ES-I3 (cell line): ENCODE results near the gene CTAGE9.
"Not testable (repeated sequence)": the region's sequence is repeated elsewhere in the genome, so short reads cannot be mapped to it uniquely, and the experiment has no call there.

Experiments
- H3K36me3 ChIP-seq: 2 replicates; pipeline ENCODE4 v1.6.1; 2013; ENCODE audit warnings: mild to moderate bottlenecking, low read length, control low read depth, moderate library complexity; ENCODE audit not compliant: insufficient read depth
- H3K4me1 ChIP-seq: 2 replicates; pipeline ENCODE4 v1.6.1; 2013; ENCODE audit warnings: mild to moderate bottlenecking, control low read depth, low read length; ENCODE audit not compliant: insufficient read depth
- H3K9ac ChIP-seq: 2 replicates; pipeline ENCODE4 v1.6.1; 2013; ENCODE audit warnings: low read depth, mild to moderate bottlenecking, low read length, moderate library complexity
- H3K9me3 ChIP-seq: 2 replicates; pipeline ENCODE4 v1.6.1; 2013; ENCODE audit warnings: mild to moderate bottlenecking, low read length, moderate library complexity; ENCODE audit not compliant: control insufficient read depth, insufficient read depth

Gene CTAGE9

DNA sequence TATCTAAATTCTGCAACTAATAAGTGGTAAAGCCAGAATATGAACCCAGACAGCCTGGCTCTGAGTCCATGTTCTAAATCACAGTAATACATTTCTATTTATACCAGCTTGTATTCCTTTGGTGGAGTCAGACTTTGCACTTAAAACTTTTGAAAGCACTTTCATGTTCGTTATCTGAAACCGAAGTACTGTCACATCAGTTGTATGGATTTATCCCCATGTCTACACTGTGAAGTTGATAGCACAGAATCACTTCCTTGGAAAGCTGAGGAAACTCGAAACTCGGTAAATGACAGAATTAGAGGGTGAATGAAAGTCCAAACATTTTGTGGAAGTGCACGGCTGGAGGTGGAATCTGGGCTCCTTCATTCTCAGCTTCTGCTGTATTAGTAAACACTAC, 28.3 kb upstream of the CTAGE9 start:
- Histone ChIP-seq H3K36me3 (no peaks in the 10 kb centered on the region), H3K9me3 (no peaks in the 10 kb centered on the region), H3K4me1 (peaks cover 4% of the 10 kb centered on the region; the same call in 1 of the 2 replicates), H3K9ac (no peak overlapping the region)

DNA sequence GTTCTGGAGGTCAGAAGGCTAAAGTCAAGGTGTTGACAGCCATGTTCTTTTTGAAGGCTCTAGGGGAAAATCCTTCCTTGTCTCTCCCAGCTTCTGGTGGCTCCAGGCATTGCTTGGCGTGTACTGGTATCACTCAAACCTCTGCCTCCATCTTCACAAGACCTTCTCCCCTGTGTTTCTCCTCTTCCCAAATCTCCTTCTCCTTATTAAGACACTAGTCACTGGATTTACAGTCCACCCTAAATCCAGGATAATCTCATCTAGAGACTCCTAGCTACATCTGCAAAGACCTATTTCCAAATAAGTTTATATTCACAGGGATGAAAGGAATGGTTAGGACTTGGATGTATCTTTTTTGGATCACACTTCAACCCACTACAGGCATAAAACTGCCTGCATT, 26.0 kb upstream of the CTAGE9 start:
- H3K9me3 ChIP-seq = no peaks in the 10 kb centered on the region
- H3K4me1 ChIP-seq = peaks cover 5% of the 10 kb centered on the region; the same call in 1 of the 2 replicates
- H3K36me3 ChIP-seq = no peaks in the 10 kb centered on the region
- no peak overlapping the region for H3K9ac ChIP-seq

DNA sequence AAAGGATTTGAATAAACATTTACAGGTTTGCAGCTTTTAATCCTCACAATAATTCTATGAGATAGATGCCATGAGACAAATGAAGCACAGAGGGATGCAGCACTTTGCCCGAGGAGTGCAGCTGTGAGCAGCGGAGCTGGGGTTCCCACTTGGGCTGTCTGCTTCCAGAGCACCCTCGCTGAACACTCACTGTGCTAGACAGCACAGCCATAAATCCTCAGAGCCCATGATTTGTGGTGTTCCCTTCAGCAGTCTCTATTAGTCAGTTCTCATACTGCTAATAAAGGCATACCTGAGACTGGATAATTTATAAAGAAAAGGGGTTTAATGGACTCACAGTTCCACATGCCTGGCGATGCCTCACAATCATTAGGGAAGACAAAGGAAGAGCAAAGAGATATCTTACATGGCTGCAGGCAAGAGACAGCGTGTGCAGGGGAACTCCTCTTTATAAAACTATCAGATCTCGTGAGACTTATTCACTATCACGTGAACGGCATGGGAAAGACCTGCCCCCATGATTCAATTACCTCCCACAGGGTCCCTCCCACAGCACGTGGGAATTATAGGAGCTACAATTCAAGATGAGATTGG, 25.3 kb upstream of the CTAGE9 start:
- peaks cover 5% of the 10 kb centered on the region; the same call in 1 of the 2 replicates for H3K4me1 ChIP-seq
- no peaks in the 10 kb centered on the region for H3K36me3 ChIP-seq
- no peak overlapping the region for H3K9ac ChIP-seq
- no peaks in the 10 kb centered on the region for H3K9me3 ChIP-seq

DNA sequence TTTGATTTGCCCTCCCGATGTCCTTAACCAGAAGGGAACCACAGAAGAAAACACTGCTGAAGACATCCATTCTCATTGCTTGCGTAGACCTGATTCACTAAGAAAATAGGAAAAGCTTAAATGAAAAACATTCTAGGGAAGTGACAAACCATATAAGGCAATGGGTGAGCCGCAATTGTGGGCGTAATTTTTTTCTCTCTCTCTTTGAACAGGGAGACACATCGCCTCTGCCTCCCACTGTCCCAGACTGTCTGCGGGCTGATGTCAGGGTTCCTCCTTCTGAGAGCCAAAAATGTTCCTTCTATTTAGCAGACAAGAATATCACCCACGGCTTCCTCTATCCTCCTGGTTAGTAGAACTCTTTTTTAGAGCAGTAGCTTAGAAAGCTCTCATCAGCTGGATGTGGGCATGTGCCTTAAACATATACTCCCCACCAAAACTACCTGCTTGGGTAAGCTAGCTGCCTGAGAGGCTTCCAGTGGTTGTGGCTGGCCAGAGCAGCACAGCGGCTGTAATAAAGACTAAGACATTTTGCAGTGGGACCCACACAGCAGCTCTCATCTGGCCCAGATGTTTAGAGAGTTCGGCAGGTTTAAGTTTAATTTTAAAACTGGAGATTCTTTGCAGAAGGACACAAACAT, 22.7 kb upstream of the CTAGE9 start:
- no peak overlapping the region for H3K9ac ChIP-seq
- H3K36me3 ChIP-seq = no peaks in the 10 kb centered on the region
- H3K9me3 ChIP-seq = no peaks in the 10 kb centered on the region
- H3K4me1 ChIP-seq = peaks cover 5% of the 10 kb centered on the region; the same call in 1 of the 2 replicates

DNA sequence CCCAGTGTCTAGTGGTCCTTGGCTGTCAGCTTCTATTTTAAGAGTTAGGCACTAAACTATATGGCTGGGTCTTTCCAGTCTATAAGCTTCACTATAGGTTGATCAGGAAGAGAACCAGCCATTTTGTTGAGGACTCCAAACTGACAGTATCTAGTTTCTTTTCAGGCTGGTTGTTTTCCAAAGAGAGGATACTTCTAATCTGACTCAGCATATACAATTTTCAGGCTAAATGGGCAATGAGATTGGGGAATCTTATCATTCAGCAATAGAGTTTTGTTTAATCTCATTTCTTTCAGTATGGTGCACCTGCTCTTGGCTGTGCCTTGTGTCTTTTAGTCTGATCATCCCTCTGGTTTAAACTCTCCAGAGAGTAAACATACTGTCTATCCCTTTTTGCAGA, 20.4 kb upstream of the CTAGE9 start:
- H3K36me3 ChIP-seq = no peaks in the 10 kb centered on the region
- peaks cover 5% of the 10 kb centered on the region; the same call in 1 of the 2 replicates for H3K4me1 ChIP-seq
- no peaks in the 10 kb centered on the region; the same call in 1 of the 2 replicates for H3K9me3 ChIP-seq
- H3K9ac ChIP-seq = no peak overlapping the region

DNA sequence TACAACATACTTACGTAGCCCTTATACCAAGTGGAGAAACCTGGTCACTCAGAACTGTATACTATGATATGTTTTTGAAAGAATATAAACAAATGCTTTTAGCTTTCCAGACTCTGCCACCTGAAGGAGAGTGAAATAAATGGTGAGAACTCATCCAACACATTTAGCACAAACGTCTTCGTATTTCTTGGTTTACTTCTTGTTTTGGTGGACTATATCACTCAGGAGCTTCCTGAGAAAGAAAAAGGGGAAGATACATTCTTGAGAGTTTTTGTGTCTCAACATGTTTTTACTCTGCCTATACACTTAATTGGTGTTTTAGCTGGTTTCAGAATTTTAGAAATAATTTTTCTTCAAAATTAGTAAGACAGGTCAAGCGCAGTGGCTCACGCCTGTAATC, 19.4 kb upstream of the CTAGE9 start:
- Histone ChIP-seq H3K36me3 (no peaks in the 10 kb centered on the region), H3K9me3 (no peaks in the 10 kb centered on the region; the same call in 1 of the 2 replicates), H3K9ac (no peak overlapping the region), H3K4me1 (peaks cover 5% of the 10 kb centered on the region; the same call in 1 of the 2 replicates)

DNA sequence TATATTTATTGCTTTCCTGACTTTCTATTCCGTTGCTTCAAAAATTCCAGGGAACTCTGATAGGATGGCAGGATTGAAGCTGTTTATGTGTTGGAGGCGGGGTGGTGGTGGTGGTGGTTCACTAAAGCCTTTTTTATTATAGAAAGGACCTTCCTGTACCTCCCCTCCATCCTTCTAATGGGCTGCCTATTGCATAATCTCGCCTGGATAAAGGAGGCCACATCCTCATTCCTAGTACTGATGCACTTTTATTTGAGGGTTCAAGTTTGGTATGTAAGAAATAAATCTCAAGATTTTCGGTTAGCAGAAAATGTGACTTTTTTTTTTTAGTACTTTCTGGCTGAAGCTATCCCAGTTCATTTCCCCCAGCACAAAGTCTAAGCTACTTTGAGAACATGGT, 18.7 kb upstream of the CTAGE9 start:
- Histone ChIP-seq H3K9ac (no peak overlapping the region), H3K4me1 (peaks cover 5% of the 10 kb centered on the region; the same call in 1 of the 2 replicates), H3K9me3 (no peaks in the 10 kb centered on the region; the same call in 1 of the 2 replicates), H3K36me3 (no peaks in the 10 kb centered on the region)

DNA sequence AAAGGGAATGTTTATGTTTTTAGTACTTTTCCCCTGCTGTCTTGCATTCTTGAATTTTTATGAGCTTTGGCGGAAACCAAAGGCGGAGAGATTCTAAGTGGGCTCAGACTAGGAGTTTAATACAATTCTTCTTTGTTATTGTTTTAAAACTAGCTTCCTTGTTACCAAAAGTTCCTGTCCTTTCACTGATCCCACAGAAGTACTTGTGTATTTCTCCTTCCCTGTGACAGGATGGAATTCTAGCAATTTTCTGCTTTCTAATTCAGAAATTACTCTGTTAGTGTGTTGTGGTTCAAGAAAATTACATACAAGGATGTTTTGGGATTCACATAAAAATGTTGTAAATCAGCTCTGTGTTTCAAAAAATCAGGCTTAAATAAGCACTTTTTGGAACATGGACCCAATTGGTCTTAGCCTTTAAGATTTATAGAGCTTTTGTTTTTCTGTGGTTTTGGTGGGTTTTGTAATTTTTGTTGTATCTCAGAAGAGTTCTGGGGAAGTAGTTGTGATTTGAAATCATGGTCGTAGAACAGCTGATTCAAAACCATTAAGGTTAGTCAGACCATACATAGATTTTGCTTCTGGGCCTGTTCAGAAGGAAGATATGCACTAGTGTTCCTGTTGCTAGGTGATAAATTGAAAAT, 17.6 kb upstream of the CTAGE9 start:
- peaks cover 1% of the 10 kb centered on the region; the same call in 1 of the 2 replicates for H3K4me1 ChIP-seq
- H3K36me3 ChIP-seq = no peaks in the 10 kb centered on the region
- no peaks in the 10 kb centered on the region; the same call in 1 of the 2 replicates for H3K9me3 ChIP-seq
- H3K9ac ChIP-seq = no peak overlapping the region

DNA sequence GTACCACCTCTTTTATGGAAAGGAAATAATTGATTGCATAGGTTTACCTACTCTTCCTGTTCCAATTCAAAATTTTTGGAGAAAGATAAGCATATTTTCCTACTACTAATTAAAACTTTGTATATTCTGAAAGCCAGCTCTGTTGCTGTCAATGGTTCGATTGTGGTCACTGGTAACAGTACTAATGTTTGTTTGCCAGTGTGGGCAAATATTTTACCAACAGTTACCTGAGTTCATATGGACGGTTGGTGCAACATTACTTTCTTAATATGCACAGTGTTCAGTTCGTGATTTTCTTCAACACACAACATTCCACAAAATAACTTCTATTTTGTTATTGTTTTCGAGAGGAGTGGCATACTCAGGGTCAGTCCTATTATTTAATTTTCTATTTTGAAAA, 17.1 kb upstream of the CTAGE9 start:
- no peak overlapping the region for H3K9ac ChIP-seq
- no peaks in the 10 kb centered on the region for H3K36me3 ChIP-seq

DNA sequence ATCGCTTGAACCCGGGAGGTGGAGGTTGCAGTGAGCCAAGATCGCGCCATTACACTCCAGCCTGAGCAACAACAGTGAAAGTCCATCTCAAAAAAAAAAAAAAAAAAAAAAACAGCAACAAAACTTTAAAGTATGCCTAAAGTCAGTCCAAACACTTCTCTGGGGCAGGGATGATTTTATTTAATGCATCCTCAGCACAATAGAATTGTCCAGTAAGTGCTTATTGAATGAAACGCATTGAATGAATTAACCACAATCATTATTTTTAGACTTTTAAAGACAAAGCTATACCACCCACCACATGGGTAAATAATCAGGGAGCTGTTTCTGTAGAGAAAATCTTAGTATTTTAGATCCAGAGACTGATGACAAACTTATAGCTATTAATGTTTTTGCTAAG, 16.6 kb upstream of the CTAGE9 start:
- Histone ChIP-seq H3K4me1 (no peaks in the 10 kb centered on the region), H3K9ac (no peak overlapping the region), H3K36me3 (no peaks in the 10 kb centered on the region), H3K9me3 (no peaks in the 10 kb centered on the region; the same call in 1 of the 2 replicates)

More for the DNA sequence above, 17.1 kb upstream of the CTAGE9 start:
- Histone ChIP-seq H3K4me1 (no peaks in the 10 kb centered on the region), H3K9me3 (no peaks in the 10 kb centered on the region; the same call in 1 of the 2 replicates)

DNA sequence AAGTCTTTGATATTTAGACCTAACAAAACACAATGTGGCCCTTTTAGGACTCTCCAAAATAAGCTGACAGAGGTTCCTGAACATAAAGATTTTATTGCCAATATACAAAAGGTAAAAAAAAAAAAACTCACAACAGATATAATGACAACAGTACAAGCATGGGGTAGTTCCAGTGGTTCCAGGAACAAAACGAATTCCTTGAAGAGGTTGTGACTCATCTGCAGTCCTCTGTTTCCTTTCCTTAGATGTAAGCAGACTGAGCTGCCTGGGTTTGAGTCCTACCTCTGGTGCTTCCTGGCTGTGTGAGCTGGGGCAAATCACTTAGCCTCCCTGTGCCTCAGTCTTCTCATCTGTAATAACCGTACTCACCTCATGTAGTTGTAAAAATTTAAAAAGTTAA, 13.3 kb upstream of the CTAGE9 start:
- Histone ChIP-seq H3K9me3 (no peaks in the 10 kb centered on the region; the same call in 1 of the 2 replicates), H3K9ac (no peak overlapping the region), H3K36me3 (no peaks in the 10 kb centered on the region), H3K4me1 (no peaks in the 10 kb centered on the region)

DNA sequence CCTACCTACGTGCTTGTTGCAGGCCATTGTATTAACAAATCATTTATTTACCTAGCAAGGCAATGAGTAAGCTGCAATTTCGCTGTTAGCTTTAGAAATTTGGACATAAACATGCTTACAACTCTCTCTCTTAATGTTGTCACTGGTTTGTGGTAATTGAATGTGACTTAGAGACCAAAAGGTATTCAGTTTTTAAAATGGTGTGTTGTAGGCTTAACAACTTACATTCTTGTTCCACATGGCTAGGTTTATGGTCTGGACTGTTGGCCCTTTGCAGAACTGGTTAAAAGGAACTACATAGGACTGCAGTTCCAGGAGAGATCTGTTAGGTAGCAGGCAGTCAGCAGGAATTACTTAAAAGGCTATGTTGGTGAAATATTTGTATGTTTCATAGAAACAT, 10.3 kb upstream of the CTAGE9 start:
- Histone ChIP-seq H3K36me3 (no peaks in the 10 kb centered on the region), H3K4me1 (no peaks in the 10 kb centered on the region)

DNA sequence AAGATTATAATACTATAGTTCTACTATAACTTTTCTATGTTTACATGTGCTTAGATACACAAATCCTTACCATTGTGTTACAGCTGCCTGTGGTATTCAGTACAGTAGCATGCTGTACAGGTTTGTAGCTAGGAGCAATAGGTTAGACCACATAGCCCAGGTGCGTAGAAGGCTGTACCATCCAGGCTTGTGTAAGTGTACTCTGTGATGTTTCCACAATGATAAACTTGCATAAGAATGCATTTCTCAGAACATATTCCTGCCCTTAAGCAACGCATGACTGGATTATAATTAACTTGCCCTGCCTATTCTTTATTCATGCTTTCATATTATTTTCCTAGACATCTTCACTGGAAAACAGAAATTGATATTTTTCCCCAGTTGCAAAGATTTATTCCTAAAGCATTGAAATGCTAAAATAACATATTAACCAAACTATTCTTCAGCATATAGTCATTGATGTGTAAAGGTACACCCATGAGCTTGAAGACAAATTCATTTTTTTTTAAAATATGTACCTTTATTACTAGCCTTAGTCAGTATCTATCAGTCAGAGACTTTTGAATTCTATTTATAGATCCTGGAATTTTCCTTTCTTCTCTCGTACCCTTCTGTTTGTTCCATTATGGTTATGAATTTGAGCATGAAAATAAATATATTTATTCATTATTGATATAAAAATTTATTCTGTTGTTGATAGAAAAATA, 7.2 kb upstream of the CTAGE9 start:
- Histone ChIP-seq H3K9ac (no peak overlapping the region), H3K36me3 (no peaks in the 10 kb centered on the region)

More for the DNA sequence above, 10.3 kb upstream of the CTAGE9 start:
- no peaks in the 10 kb centered on the region for H3K9me3 ChIP-seq
- no peak overlapping the region for H3K9ac ChIP-seq

DNA sequence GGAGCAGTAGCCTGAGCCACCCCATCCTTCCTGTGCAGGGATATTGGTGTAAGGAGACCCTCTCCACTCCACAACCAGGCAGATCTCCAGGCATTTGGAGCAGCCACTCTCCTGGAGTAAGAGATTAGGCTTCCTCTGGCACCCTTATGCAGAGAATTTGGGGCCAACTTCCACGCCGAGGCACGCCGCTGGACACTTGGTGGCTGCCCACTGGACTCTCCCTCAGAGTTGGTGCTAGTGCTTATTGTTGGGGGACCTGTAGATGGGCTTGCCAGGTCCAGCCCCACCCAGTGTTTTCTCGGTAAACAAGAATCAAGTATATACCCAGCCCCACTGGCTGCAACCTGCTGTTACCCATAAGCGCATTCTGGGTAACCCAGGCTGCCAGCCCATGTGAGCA, 4.8 kb upstream of the CTAGE9 start:
- not testable (repeated sequence) for H3K9ac ChIP-seq, H3K36me3 ChIP-seq, H3K9me3 ChIP-seq, H3K4me1 ChIP-seq

More for the DNA sequence above, 7.2 kb upstream of the CTAGE9 start:
- Histone ChIP-seq H3K9me3 (no peaks in the 10 kb centered on the region), H3K4me1 (no peaks in the 10 kb centered on the region)
